ENCODE data around the gene RUSC1. TPM values are rescaled to one million over a fixed set of nuclear protein-coding genes. Genes with fewer than 3 reads are reported as not detected.

RUSC1 gene
- total RNA-seq, 1 experiment from 2014 or later: 93.8 TPM

GRCh38 chr1:155307247-155307740, 13.4 kb upstream of the RUSC1 start:
- no peaks in the 10 kb centered on the region for H3K27me3 ChIP-seq (ENCODE audit: control insufficient read depth, insufficient read depth, low read length)
- H3K36me3 ChIP-seq (replicated peaks; ENCODE audit: control insufficient read depth, insufficient read depth, low read length): peaks cover 6% of the 10 kb centered on the region
- peak; percentile 65 for DNase-seq
- H3K4me3 ChIP-seq (ENCODE audit: insufficient read depth, low read depth, low read length): no peak overlapping the region

GRCh38 chr1:155308493-155309422, 11.9 kb upstream of the RUSC1 start, which contains the start of gene FDPS:
Gene FDPS, plus strand, starts transcription at chr1:155308866. Its CDS starts 924 bp downstream, at chr1:155309790.
- H3K4me3 ChIP-seq (ENCODE audit: insufficient read depth, low read depth, low read length): peak within 1 kb of the TSS; percentile 90
- no peaks in the 10 kb centered on the region for H3K27me3 ChIP-seq (ENCODE audit: control insufficient read depth, insufficient read depth, low read length)
- peaks cover 14% of the 10 kb centered on the region for H3K36me3 ChIP-seq (replicated peaks; ENCODE audit: control insufficient read depth, insufficient read depth, low read length)
- peak; percentile 96 for DNase-seq

GRCh38 chr1:155309423-155310021, 11.2 kb upstream of the RUSC1 start:
- no peak for DNase-seq
- Histone ChIP-seq H3K4me3 (ENCODE audit: insufficient read depth, low read depth, low read length) (peak overlapping the region; percentile 90), H3K27me3 (ENCODE audit: control insufficient read depth, insufficient read depth, low read length) (no peaks in the 10 kb centered on the region), H3K36me3 (replicated peaks; ENCODE audit: control insufficient read depth, insufficient read depth, low read length) (peaks cover 16% of the 10 kb centered on the region)

GRCh38 chr1:155313261-155313660, 7.4 kb upstream of the RUSC1 start:
- peaks cover 21% of the 10 kb centered on the region for H3K36me3 ChIP-seq (replicated peaks; ENCODE audit: control insufficient read depth, insufficient read depth, low read length)

GRCh38 chr1:155316922-155317321, 3.8 kb upstream of the RUSC1 start:
- peaks cover 9% of the 10 kb centered on the region for H3K27me3 ChIP-seq (ENCODE audit: control insufficient read depth, insufficient read depth, low read length)
- DNase-seq: no peak
- peaks cover 27% of the 10 kb centered on the region for H3K36me3 ChIP-seq (replicated peaks; ENCODE audit: control insufficient read depth, insufficient read depth, low read length)
- no peak overlapping the region for H3K4me3 ChIP-seq (ENCODE audit: insufficient read depth, low read depth, low read length)

More at GRCh38 chr1:155313261-155313660, 7.4 kb upstream of the RUSC1 start:
- Histone ChIP-seq H3K27me3 (ENCODE audit: control insufficient read depth, insufficient read depth, low read length) (no peaks in the 10 kb centered on the region), H3K4me3 (ENCODE audit: insufficient read depth, low read depth, low read length) (no peak overlapping the region)
- DNase-seq: no peak

GRCh38 chr1:155318082-155318481, 2.6 kb upstream of the RUSC1 start:
- Histone ChIP-seq H3K27me3 (ENCODE audit: control insufficient read depth, insufficient read depth, low read length) (peaks cover 14% of the 10 kb centered on the region), H3K36me3 (replicated peaks; ENCODE audit: control insufficient read depth, insufficient read depth, low read length) (peaks cover 23% of the 10 kb centered on the region), H3K4me3 (ENCODE audit: insufficient read depth, low read depth, low read length) (no peak overlapping the region)
- DNase-seq: no peak

- H3K4me3 ChIP-seq (ENCODE audit: insufficient read depth, low read depth, low read length): no peak overlapping the region
- no peak for DNase-seq
- H3K36me3 ChIP-seq (replicated peaks; ENCODE audit: control insufficient read depth, insufficient read depth, low read length): peaks cover 17% of the 10 kb centered on the region
- H3K27me3 ChIP-seq (ENCODE audit: control insufficient read depth, insufficient read depth, low read length): peaks cover 14% of the 10 kb centered on the region
These were observed 1.2 kb upstream of the RUSC1 start for GRCh38 chr1:155319536-155319935.

- no peak for DNase-seq
- H3K36me3 ChIP-seq (replicated peaks; ENCODE audit: control insufficient read depth, insufficient read depth, low read length): peaks cover 14% of the 10 kb centered on the region
- H3K27me3 ChIP-seq (ENCODE audit: control insufficient read depth, insufficient read depth, low read length): peaks cover 14% of the 10 kb centered on the region
- H3K4me3 ChIP-seq (ENCODE audit: insufficient read depth, low read depth, low read length): peak overlapping the region; percentile 73
These were observed 442 bp upstream of the RUSC1 start for GRCh38 chr1:155320252-155320651.

GRCh38 chr1:155321639-155322503, 1.2 kb downstream of the RUSC1 start:
- DNase-seq: peak; percentile 65
- Histone ChIP-seq H3K4me3 (ENCODE audit: insufficient read depth, low read depth, low read length) (peak overlapping the region; percentile 98; the same call in 1 of the 2 replicates), H3K36me3 (replicated peaks; ENCODE audit: control insufficient read depth, insufficient read depth, low read length) (peaks cover 16% of the 10 kb centered on the region), H3K27me3 (ENCODE audit: control insufficient read depth, insufficient read depth, low read length) (peaks cover 14% of the 10 kb centered on the region)

GRCh38 chr1:155322571-155322952, 1.9 kb downstream of the RUSC1 start:
- Histone ChIP-seq H3K4me3 (ENCODE audit: insufficient read depth, low read depth, low read length) (peak overlapping the region; percentile 98), H3K27me3 (ENCODE audit: control insufficient read depth, insufficient read depth, low read length) (peaks cover 14% of the 10 kb centered on the region), H3K36me3 (replicated peaks; ENCODE audit: control insufficient read depth, insufficient read depth, low read length) (peaks cover 16% of the 10 kb centered on the region)
- DNase-seq: no peak

- H3K27me3 ChIP-seq (ENCODE audit: control insufficient read depth, insufficient read depth, low read length): peaks cover 14% of the 10 kb centered on the region
- peak overlapping the region; percentile 98 for H3K4me3 ChIP-seq (ENCODE audit: insufficient read depth, low read depth, low read length)
- H3K36me3 ChIP-seq (replicated peaks; ENCODE audit: control insufficient read depth, insufficient read depth, low read length): peaks cover 20% of the 10 kb centered on the region
- DNase-seq: peak; percentile 97
These were observed 2.4 kb downstream of the RUSC1 start for GRCh38 chr1:155322953-155323728.

GRCh38 chr1:155323729-155324036, 3.0 kb downstream of the RUSC1 start:
- Histone ChIP-seq H3K36me3 (replicated peaks; ENCODE audit: control insufficient read depth, insufficient read depth, low read length) (peaks cover 17% of the 10 kb centered on the region), H3K27me3 (ENCODE audit: control insufficient read depth, insufficient read depth, low read length) (peaks cover 14% of the 10 kb centered on the region), H3K4me3 (ENCODE audit: insufficient read depth, low read depth, low read length) (peak overlapping the region; percentile 98)
- peak; percentile 96 for DNase-seq

GRCh38 chr1:155324037-155324716, 3.5 kb downstream of the RUSC1 start:
- peak overlapping the region; percentile 98 for H3K4me3 ChIP-seq (ENCODE audit: insufficient read depth, low read depth, low read length)
- DNase-seq: peak; percentile 99
- H3K27me3 ChIP-seq (ENCODE audit: control insufficient read depth, insufficient read depth, low read length): peaks cover 14% of the 10 kb centered on the region
- H3K36me3 ChIP-seq (replicated peaks; ENCODE audit: control insufficient read depth, insufficient read depth, low read length): peaks cover 13% of the 10 kb centered on the region
